ENCODE data around the gene GALK1. TPM values are rescaled to one million over a fixed set of nuclear protein-coding genes. Genes with fewer than 3 reads are reported as not detected.
A peak's percentile ranks its signal among the peaks of the same experiment; 100 is the strongest.

Gene GALK1
- total and polyA plus RNA-seq, 9 of the 15 experiments (the other 6 are each of a cell fraction or from before 2014, with no cell fraction given), result 0.45 to 51.6 (median 17.4) TPM

DNA sequence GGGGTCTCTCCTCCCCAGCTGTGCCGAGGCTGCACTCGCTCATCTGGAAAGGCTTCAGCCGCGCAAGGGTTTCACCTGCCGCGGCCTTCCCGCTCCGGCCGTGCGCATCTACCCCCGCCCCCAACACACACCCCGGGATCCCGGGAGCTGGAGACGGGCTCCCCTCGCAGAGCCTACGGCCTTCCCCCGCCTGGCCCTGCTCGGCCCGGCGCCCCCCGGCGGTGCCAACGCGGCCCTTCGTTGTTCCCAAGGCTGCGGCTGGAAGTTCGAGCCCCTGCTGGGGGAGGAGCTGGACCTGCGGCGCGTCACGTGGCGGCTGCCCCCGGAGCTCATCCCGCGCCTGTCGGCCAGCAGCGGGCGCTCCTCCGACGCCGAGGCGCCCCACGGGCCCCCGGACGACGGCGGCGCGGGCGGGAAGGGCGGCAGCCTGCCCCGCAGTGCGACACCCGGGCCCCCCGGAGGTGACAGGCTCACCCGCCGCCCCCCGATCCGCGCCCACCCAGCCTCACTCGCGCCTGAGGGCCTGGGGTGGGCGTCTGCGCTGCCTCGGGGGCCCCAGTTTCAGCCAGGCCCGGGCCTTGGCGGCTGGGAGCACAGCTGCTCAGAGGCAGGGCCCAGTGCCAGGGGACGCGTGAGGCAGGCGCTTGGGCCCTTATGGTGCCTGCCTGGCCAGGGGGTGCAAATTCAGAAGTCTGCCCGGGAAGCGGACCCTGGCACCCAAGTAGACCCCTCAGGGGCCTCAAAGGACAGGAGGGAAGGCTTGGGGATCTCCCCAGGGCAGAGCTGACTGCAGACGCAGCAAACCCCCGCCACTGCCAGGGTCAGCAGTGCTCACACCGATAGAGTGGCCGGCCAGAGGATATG is 11.2 kb downstream of the GALK1 start (continued):
- peak; percentile 20; the same call in 1 of the 2 replicates for TF ChIP-seq NCOR1 (IDR thresholded peaks at IDR 0.05)
- TF ChIP-seq, protein P1, sequence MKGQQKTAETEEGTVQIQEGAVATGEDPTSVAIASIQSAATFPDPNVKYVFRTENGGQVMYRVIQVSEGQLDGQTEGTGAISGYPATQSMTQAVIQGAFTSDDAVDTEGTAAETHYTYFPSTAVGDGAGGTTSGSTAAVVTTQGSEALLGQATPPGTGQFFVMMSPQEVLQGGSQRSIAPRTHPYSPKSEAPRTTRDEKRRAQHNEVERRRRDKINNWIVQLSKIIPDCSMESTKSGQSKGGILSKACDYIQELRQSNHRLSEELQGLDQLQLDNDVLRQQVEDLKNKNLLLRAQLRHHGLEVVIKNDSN (CRISPR knock-in tag; IDR thresholded peaks at IDR 0.05), result peak; percentile 95
- TF ChIP-seq, protein P2, sequence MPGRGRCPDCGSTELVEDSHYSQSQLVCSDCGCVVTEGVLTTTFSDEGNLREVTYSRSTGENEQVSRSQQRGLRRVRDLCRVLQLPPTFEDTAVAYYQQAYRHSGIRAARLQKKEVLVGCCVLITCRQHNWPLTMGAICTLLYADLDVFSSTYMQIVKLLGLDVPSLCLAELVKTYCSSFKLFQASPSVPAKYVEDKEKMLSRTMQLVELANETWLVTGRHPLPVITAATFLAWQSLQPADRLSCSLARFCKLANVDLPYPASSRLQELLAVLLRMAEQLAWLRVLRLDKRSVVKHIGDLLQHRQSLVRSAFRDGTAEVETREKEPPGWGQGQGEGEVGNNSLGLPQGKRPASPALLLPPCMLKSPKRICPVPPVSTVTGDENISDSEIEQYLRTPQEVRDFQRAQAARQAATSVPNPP (IDR thresholded peaks at IDR 0.05; ENCODE audit: borderline replicate concordance, insufficient read depth, insufficient read length), result no peak
- TF ChIP-seq, protein P3, sequence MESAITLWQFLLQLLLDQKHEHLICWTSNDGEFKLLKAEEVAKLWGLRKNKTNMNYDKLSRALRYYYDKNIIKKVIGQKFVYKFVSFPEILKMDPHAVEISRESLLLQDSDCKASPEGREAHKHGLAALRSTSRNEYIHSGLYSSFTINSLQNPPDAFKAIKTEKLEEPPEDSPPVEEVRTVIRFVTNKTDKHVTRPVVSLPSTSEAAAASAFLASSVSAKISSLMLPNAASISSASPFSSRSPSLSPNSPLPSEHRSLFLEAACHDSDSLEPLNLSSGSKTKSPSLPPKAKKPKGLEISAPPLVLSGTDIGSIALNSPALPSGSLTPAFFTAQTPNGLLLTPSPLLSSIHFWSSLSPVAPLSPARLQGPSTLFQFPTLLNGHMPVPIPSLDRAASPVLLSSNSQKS (CRISPR knock-in tag; IDR thresholded peaks at IDR 0.05), result no peak
- TF ChIP-seq ZNF143 (CRISPR knock-in tag; IDR thresholded peaks at IDR 0.05), result peak; percentile 51; the same call in 1 of the 2 replicates
- peak; percentile 55; the same call in 1 of the 2 replicates for TF ChIP-seq GABPB1 (CRISPR knock-in tag; IDR thresholded peaks at IDR 0.05)
- TF ChIP-seq ZNF699 (CRISPR knock-in tag; IDR thresholded peaks at IDR 0.05; ENCODE audit: insufficient replicate concordance), result no peak
- 0 out of 2 replicates have a peak, but pooled peaks have one; percentile 37 for TF ChIP-seq ZKSCAN1 (IDR thresholded peaks at IDR 0.05; ENCODE audit: low read depth, low read length)
- no peak for TF ChIP-seq CBX3 (IDR thresholded peaks at IDR 0.05; ENCODE audit: borderline replicate concordance in 1 of 2, low read length in 2 of 2)
- no peak for TF ChIP-seq CC2D1A (IDR thresholded peaks at IDR 0.05)
- no peak for TF ChIP-seq KLF16 (IDR thresholded peaks at IDR 0.05)
- TF ChIP-seq, protein P4, sequence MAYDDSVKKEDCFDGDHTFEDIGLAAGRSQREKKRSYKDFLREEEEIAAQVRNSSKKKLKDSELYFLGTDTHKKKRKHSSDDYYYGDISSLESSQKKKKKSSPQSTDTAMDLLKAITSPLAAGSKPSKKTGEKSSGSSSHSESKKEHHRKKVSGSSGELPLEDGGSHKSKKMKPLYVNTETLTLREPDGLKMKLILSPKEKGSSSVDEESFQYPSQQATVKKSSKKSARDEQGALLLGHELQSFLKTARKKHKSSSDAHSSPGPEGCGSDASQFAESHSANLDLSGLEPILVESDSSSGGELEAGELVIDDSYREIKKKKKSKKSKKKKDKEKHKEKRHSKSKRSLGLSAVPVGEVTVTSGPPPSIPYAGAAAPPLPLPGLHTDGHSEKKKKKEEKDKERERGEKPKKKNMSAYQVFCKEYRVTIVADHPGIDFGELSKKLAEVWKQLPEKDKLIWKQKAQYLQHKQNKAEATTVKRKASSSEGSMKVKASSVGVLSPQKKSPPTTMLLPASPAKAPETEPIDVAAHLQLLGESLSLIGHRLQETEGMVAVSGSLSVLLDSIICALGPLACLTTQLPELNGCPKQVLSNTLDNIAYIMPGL (CRISPR knock-in tag; IDR thresholded peaks at IDR 0.05), result peak; percentile 74; the same call in 1 of the 2 replicates
- TF ChIP-seq CHD2 (IDR thresholded peaks at IDR 0.05; ENCODE audit: low read depth, low read length), result no peak
- TF ChIP-seq CCNT2 (IDR thresholded peaks at IDR 0.05; ENCODE audit: borderline replicate concordance, extremely low read depth, insufficient read length, low read depth, low read length), result peak; percentile 76
- TF ChIP-seq BDP1 (IDR thresholded peaks at IDR 0.05; ENCODE audit: insufficient read depth, insufficient read length), result no peak
- no peak for TF ChIP-seq ZKSCAN3 (CRISPR knock-in tag; IDR thresholded peaks at IDR 0.05)
- TF ChIP-seq MTA2 (IDR thresholded peaks at IDR 0.05; ENCODE audit: low read depth), result no peak
- no peak for TF ChIP-seq ZNF146 (CRISPR knock-in tag; IDR thresholded peaks at IDR 0.05; ENCODE audit: unreplicated experiment)
- TF ChIP-seq ZNF79 (CRISPR knock-in tag; IDR thresholded peaks at IDR 0.05; ENCODE audit: low read depth), result no peak
- TF ChIP-seq, protein P5, sequence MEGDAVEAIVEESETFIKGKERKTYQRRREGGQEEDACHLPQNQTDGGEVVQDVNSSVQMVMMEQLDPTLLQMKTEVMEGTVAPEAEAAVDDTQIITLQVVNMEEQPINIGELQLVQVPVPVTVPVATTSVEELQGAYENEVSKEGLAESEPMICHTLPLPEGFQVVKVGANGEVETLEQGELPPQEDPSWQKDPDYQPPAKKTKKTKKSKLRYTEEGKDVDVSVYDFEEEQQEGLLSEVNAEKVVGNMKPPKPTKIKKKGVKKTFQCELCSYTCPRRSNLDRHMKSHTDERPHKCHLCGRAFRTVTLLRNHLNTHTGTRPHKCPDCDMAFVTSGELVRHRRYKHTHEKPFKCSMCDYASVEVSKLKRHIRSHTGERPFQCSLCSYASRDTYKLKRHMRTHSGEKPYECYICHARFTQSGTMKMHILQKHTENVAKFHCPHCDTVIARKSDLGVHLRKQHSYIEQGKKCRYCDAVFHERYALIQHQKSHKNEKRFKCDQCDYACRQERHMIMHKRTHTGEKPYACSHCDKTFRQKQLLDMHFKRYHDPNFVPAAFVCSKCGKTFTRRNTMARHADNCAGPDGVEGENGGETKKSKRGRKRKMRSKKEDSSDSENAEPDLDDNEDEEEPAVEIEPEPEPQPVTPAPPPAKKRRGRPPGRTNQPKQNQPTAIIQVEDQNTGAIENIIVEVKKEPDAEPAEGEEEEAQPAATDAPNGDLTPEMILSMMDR (IDR thresholded peaks at IDR 0.05 in 2 of 3, conservative IDR thresholded peaks at IDR 0.05 in 1 of 3; ENCODE audit: insufficient read depth in 2 of 3, low read depth in 1 of 3, low read length in 3 of 3), result peak; percentile 72 to 90 (median 82)
- TF ChIP-seq MTA1 (IDR thresholded peaks at IDR 0.05; ENCODE audit: borderline replicate concordance), result no peak; the same call in 1 of the 2 replicates
- no peak for TF ChIP-seq KAT8 (IDR thresholded peaks at IDR 0.05; ENCODE audit: low read depth)

Data from K562 (cell line).